Tibial nerve (tissue), 4 donors: Measurements from ENCODE around the gene FAM13A.

Experiments used
- CTCF ChIP-seq, 5 experiments: fragments of 200-600 bp in 3 of 5; fragments of 450-650 bp in 2 of 5; sonication (generic) in 3 of 5; IDR thresholded peaks; one replicate each; pipeline ENCODE4 v1.5.1; 2016 to 2019; ENCODE audit warnings: antibody characterized with exemption in 5 of 5, mild to moderate bottlenecking in 3 of 5, moderate library complexity in 2 of 5
- EP300 ChIP-seq, 2 donors: sonication (generic); formaldehyde crosslinking; IDR thresholded peaks; one replicate each; pipeline ENCODE4 v1.6.1; 2017; ENCODE audit warnings: antibody characterized with exemption in 2 of 2, mild to moderate bottlenecking in 1 of 2
- POLR2A ChIP-seq, 2 donors: fragments of 450-650 bp; IDR thresholded peaks; one replicate each; pipeline ENCODE4 v1.6.1; 2017; ENCODE audit warnings: antibody characterized with exemption in 2 of 2, mild to moderate bottlenecking in 2 of 2, moderate library complexity in 2 of 2

GRCh38 chr4:89099471-89099870 is 42.5 kb upstream of the FAM13A start:
- TF ChIP-seq CTCF (IDR thresholded peaks at IDR 0.05) (no peak), EP300 (IDR thresholded peaks at IDR 0.05) (no peak), POLR2A (IDR thresholded peaks at IDR 0.05) (no peak)
